GM12878 (cell line): ENCODE measurements around the gene PTBP3. TPM values are rescaled to one million over a fixed set of nuclear protein-coding genes. Genes with fewer than 3 reads are reported as not detected.

Source experiments
- ATAC-seq: fragments of 200-7000 bp; cut with Tn5 transposase; 3 replicates; pipeline ENCODE4 v1.9.1; 2020; ENCODE audit warnings: mild to moderate bottlenecking, moderate library complexity
- BruUV-seq: library from RNA; stranded (reverse); fragments of 400-500 nt; replicated peaks from 2 replicates; lab custom pipeline; 2021; lab: Mats Ljungman, UMichigan
- CTCF ChIA-PET: fragments of 300-600 bp; sonication (Branson Sonifier 250); formaldehyde crosslinking; extraction: SDS; loops from one replicate; lab custom pipeline; 2021; ENCODE audit warnings: inconsistent platforms; lab: Yijun Ruan, JAX
- POLR2A ChIA-PET: fragments of 350-600 bp; formaldehyde crosslinking; extraction: SDS; loops from one replicate; lab custom pipeline; 2021; ENCODE audit warnings: inconsistent platforms; lab: Charles Lee
- RAD21 ChIA-PET: fragments of 300-600 bp; sonication (Branson Sonifier 250); formaldehyde crosslinking; loops from one replicate; lab custom pipeline; 2023; ENCODE audit warnings: antibody characterized with exemption; ENCODE audit not compliant: unreplicated experiment; lab: Charles Lee
- SMC1A ChIA-PET: fragments of 300-600 bp; sonication (Branson Sonifier 250); formaldehyde crosslinking; loops from one replicate; lab custom pipeline; 2023; ENCODE audit not compliant: unreplicated experiment, uncharacterized antibody; lab: Charles Lee
- DNase-seq: peaks from one replicate; pipeline ENCODE4 v3.0.0-alpha.2; 2011; ENCODE audit warnings: low read depth, low spot score
- FAIRE-seq: peaks from 3 replicates; lab custom pipeline; 2011; peaks lifted over from hg19 to GRCh38; lab: Jason Lieb, UNC
- H2AFZ ChIP-seq: 2 replicates; pipeline ENCODE4 v1.6.0; 2011; ENCODE audit warnings: low read depth, low read length, control low read depth; ENCODE audit not compliant: control insufficient read depth
- H3K27ac ChIP-seq: 2 replicates; pipeline ENCODE4 v1.5.1; 2011; ENCODE audit warnings: control low read depth; ENCODE audit not compliant: control insufficient read depth, insufficient read depth
- H3K27me3 ChIP-seq, 2 experiments: replicated peaks in 1 of 2; 2 replicates each; pipeline versions ENCODE4 v1.6.0 to v1.6.1; 2011; ENCODE audit warnings: low read length in 1 of 2; ENCODE audit not compliant: control insufficient read depth in 2 of 2, insufficient read depth in 2 of 2
- H3K36me3 ChIP-seq, 2 experiments: 2 replicates each; pipeline ENCODE4 v1.5.1; 2011; ENCODE audit warnings: low read length in 1 of 2; ENCODE audit not compliant: control insufficient read depth in 2 of 2, insufficient read depth in 2 of 2
- H3K4me1 ChIP-seq: 2 replicates; pipeline ENCODE4 v1.6.1; 2011; ENCODE audit warnings: mild to moderate bottlenecking, low read length, moderate library complexity, mixed read lengths; ENCODE audit not compliant: control insufficient read depth, insufficient read depth
- H3K4me2 ChIP-seq: 2 replicates; pipeline ENCODE4 v1.6.0; 2011; ENCODE audit warnings: control low read depth; ENCODE audit not compliant: control insufficient read depth, insufficient read depth
- H3K4me3 ChIP-seq: fragments of 200-600 bp; sonication (generic); 2 replicates; pipeline ENCODE4 v1.5.1; 2016
- H3K79me2 ChIP-seq: 2 replicates; pipeline ENCODE4 v1.6.0; 2011; ENCODE audit warnings: low read length; ENCODE audit not compliant: control insufficient read depth, insufficient read depth
- H3K9ac ChIP-seq: 2 replicates; pipeline ENCODE4 v1.8.0; 2011; ENCODE audit warnings: low read length, control low read depth, mixed read lengths; ENCODE audit not compliant: control insufficient read depth, insufficient read depth
- H3K9me3 ChIP-seq: replicated peaks from 3 replicates; pipeline ENCODE4 v1.5.1; 2011; ENCODE audit warnings: mild to moderate bottlenecking, low read length; ENCODE audit not compliant: control insufficient read depth, insufficient read depth
- H4K20me1 ChIP-seq: 2 replicates; pipeline ENCODE4 v1.6.0; 2011; ENCODE audit not compliant: control insufficient read depth, insufficient read depth
- BRCA1 ChIP-seq: IDR thresholded peaks from 2 replicates; pipeline ENCODE4 v1.6.1; 2011; ENCODE audit warnings: low read depth, low read length, improper control_type of control experiment
- CBX3 ChIP-seq: fragments of 200-600 bp; sonication (generic); IDR thresholded peaks from 2 replicates; pipeline ENCODE4 v1.6.1; 2016; ENCODE audit warnings: low read depth, borderline replicate concordance
- IKZF2 ChIP-seq, 2 experiments: fragments of 450-650 bp; IDR thresholded peaks; 2 replicates each; pipeline ENCODE4 v1.6.1; 2017; ENCODE audit warnings: mild to moderate bottlenecking in 2 of 2, moderate library complexity in 2 of 2
- NFYB ChIP-seq: IDR thresholded peaks from 2 replicates; pipeline ENCODE4 v1.6.1; 2011; ENCODE audit warnings: low read depth, mild to moderate bottlenecking, low read length, improper control_type of control experiment, moderate library complexity; ENCODE audit not compliant: insufficient read depth
- NR2C1 ChIP-seq: fragments of 450-650 bp; IDR thresholded peaks from 2 replicates; pipeline ENCODE4 v1.6.1; 2017; ENCODE audit warnings: antibody characterized with exemption, mild to moderate bottlenecking, moderate library complexity
- NR2F1 ChIP-seq: fragments of 450-650 bp; conservative IDR thresholded peaks from 2 replicates; pipeline ENCODE4 v1.6.1; 2017; ENCODE audit warnings: mild to moderate bottlenecking
- RB1 ChIP-seq: fragments of 450-650 bp; formaldehyde crosslinking; IDR thresholded peaks from 2 replicates; pipeline ENCODE4 v1.6.1; 2017; ENCODE audit warnings: mild to moderate bottlenecking, borderline replicate concordance
- SMAD5 ChIP-seq: IDR thresholded peaks from 2 replicates; pipeline ENCODE4 v1.6.1; 2016; ENCODE audit warnings: antibody characterized with exemption, low read depth
- SMARCA5 ChIP-seq: fragments of 450-650 bp; IDR thresholded peaks from 2 replicates; pipeline ENCODE4 v1.6.1; 2017; ENCODE audit warnings: mild to moderate bottlenecking
- STAT1 ChIP-seq: fragments of 450-650 bp; conservative IDR thresholded peaks from 2 replicates; pipeline ENCODE4 v1.6.1; 2014; ENCODE audit warnings: antibody characterized with exemption, mild to moderate bottlenecking
- SUZ12 ChIP-seq: fragments of 200-600 bp; sonication (generic); IDR thresholded peaks from one replicate; pipeline ENCODE4 v1.6.1; 2018; ENCODE audit warnings: antibody characterized with exemption, mild to moderate bottlenecking; ENCODE audit not compliant: unreplicated experiment
- YY1 ChIP-seq: IDR thresholded peaks from 2 replicates; pipeline ENCODE4 v1.6.1; 2011; ENCODE audit warnings: low read depth, mild to moderate bottlenecking, low read length
- WGBS: methylation state at CpG from one replicate; pipeline ENCODE4 v1.1.6; 2016; ENCODE audit warnings: low lambda C conversion rate; ENCODE audit not compliant: insufficient replicate concordance, insufficient coverage; ENCODE audit errors: missing lambda C conversion rate; 5-methylcytosine and 5-hydroxymethylcytosine counted together
- in situ Hi-C: fragments of 300-500 bp; cut with MboI; formaldehyde crosslinking; loops from 9 replicates; pipeline ENCODE4 v1.14.3; 2018; ENCODE audit warnings: mixed read lengths
- intact Hi-C: fragments of 100-400 bp; cut with micrococcal nuclease; formaldehyde crosslinking; loops from one replicate; pipeline ENCODE4 v1.14.2; 2022; ENCODE audit not compliant: unreplicated experiment
- polyA plus RNA-seq, 11 experiments: library from polyadenylated mRNA; depleted of rRNA in 4 of 11; unstranded in 6 of 11; stranded (reverse) in 5 of 11; fragments of >200 nt; fragmentation: Nextera tagmentation in 4 of 11; fragmentation: Illumina TruSeq in 1 of 11; extraction: Ambion mirVana in 4 of 11; extraction: Trizol in 1 of 11; gene quantifications; 1 replicate in 1 of 11; 2 replicates in 10 of 11; pipeline versions ENCODE4 v1.2.1 to v1.2.3, GENCODE V29; 2011 to 2016; ENCODE audit warnings: inconsistent platforms in 2 of 11, missing spikeins in 2 of 11, low read depth in 1 of 11
- total RNA-seq, 4 experiments: library from RNA; depleted of rRNA in 3 of 4; stranded (reverse); fragments of >200 nt in 3 of 4; fragmentation: Illumina TruSeq in 1 of 4; extraction: Trizol in 1 of 4; gene quantifications; 2 replicates each; pipeline versions ENCODE4 v1.2.1 to v1.2.3, GENCODE V29; 2013 to 2021
- TF ChIP-seq, protein P1 (sequence below): fragments of 450-650 bp; IDR thresholded peaks from 2 replicates; pipeline ENCODE4 v1.6.1; 2017; ENCODE audit warnings: borderline replicate concordance
- TF ChIP-seq, protein P2 (sequence below): fragments of 450-650 bp; IDR thresholded peaks from 2 replicates; pipeline ENCODE4 v1.6.1; 2017; ENCODE audit warnings: mild to moderate bottlenecking, moderate library complexity

The PTBP3 gene
- total and polyA plus RNA-seq, 10 of the 15 experiments (the other 5 are each of a cell fraction or from before 2014, with no cell fraction given) = 12.5 to 104 (median 52.7) TPM

DNA sequence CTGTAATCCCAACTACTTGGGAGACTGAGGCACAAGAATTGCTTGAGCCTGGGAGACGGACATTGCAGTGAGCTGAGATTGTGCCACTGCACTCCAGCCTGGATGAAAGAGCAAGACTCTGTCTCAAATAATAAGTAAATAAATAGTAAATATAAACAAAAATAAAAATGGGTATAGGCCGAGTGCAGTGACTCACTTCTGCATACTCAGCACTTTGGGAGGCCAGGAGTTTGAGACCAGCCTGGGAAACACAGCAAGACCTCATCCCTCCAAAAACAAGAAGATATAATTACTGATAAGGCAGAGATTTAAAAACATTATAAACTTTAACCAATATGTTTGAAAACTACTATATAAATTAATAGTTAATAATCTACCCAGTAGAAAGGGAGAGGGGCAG lies 120.5 kb downstream of the PTBP3 start (continued):
- TF ChIP-seq RB1 (no peak), SUZ12 (no peak), BRCA1 (no peak)

DNA sequence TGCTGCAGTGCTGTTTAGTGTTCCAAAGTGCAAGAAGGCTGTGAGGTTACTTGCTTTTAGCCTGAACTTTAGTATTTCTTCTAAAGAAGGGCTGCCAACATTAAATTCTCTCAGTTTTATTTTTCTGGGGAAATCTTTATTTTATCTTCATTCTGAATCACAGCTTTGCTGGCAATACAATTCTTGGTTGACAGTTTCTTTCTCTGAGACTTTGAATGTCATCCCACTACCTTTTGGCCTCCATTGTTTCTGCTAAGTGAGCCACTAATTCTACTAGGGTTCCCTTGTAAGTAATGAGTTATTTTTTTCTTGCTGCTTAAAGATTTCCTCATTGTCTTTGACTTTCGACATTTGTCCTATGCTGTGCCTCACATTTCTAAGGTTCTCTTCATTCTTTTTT lies 126.0 kb downstream of the PTBP3 start:
- WGBS = 94% methylated on average over 1 of the region's 1 CpG
- Histone ChIP-seq H4K20me1 (no peaks in the 10 kb centered on the region), H3K9ac (no peak overlapping the region), H3K4me3 (no peak overlapping the region), H3K27ac (no peak overlapping the region), H3K27me3 (no peaks in the 10 kb centered on the region), H2AFZ (no peak overlapping the region), H3K79me2 (no peaks in the 10 kb centered on the region), H3K4me1 (no peaks in the 10 kb centered on the region), H3K36me3 (peaks cover 0 to 17% of the 10 kb centered on the region in 2 experiments; a peak in 3 of 4 replicates), H3K4me2 (no peak overlapping the region), H3K9me3 (peaks cover 3% of the 10 kb centered on the region; the same call in 2 of the 3 replicates)
- intact Hi-C loops (no loop called here), in situ Hi-C loops (no loop called here)
- BruUV-seq = TSS peak; percentile 11
- CTCF ChIA-PET = interaction anchor here (1.2 kb wide), 1 partner anchor 159 kb away, joined by 3 read pairs; no protein-coding TSS in a partner anchor
- SMC1A ChIA-PET = interaction anchor here (0.9 to 1.6 kb wide), 2 partner anchors 19 to 28 kb away, joined by 3 to 4 read pairs; no protein-coding TSS in a partner anchor
- ATAC-seq (no peak), FAIRE-seq (no peak), DNase-seq (no peak)
- RAD21 ChIA-PET = no interaction called here
- TF ChIP-seq STAT1 (no peak), NR2C1 (no peak), NR2F1 (no peak), SUZ12 (no peak), YY1 (no peak), CBX3 (no peak), NFYB (no peak), SMAD5 (no peak), IKZF2 (IDR thresholded peaks at IDR 0.05) (no peak), SMARCA5 (no peak)
- TF ChIP-seq, protein P1, sequence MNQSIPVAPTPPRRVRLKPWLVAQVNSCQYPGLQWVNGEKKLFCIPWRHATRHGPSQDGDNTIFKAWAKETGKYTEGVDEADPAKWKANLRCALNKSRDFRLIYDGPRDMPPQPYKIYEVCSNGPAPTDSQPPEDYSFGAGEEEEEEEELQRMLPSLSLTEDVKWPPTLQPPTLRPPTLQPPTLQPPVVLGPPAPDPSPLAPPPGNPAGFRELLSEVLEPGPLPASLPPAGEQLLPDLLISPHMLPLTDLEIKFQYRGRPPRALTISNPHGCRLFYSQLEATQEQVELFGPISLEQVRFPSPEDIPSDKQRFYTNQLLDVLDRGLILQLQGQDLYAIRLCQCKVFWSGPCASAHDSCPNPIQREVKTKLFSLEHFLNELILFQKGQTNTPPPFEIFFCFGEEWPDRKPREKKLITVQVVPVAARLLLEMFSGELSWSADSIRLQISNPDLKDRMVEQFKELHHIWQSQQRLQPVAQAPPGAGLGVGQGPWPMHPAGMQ = no peak
- TF ChIP-seq, protein P2, sequence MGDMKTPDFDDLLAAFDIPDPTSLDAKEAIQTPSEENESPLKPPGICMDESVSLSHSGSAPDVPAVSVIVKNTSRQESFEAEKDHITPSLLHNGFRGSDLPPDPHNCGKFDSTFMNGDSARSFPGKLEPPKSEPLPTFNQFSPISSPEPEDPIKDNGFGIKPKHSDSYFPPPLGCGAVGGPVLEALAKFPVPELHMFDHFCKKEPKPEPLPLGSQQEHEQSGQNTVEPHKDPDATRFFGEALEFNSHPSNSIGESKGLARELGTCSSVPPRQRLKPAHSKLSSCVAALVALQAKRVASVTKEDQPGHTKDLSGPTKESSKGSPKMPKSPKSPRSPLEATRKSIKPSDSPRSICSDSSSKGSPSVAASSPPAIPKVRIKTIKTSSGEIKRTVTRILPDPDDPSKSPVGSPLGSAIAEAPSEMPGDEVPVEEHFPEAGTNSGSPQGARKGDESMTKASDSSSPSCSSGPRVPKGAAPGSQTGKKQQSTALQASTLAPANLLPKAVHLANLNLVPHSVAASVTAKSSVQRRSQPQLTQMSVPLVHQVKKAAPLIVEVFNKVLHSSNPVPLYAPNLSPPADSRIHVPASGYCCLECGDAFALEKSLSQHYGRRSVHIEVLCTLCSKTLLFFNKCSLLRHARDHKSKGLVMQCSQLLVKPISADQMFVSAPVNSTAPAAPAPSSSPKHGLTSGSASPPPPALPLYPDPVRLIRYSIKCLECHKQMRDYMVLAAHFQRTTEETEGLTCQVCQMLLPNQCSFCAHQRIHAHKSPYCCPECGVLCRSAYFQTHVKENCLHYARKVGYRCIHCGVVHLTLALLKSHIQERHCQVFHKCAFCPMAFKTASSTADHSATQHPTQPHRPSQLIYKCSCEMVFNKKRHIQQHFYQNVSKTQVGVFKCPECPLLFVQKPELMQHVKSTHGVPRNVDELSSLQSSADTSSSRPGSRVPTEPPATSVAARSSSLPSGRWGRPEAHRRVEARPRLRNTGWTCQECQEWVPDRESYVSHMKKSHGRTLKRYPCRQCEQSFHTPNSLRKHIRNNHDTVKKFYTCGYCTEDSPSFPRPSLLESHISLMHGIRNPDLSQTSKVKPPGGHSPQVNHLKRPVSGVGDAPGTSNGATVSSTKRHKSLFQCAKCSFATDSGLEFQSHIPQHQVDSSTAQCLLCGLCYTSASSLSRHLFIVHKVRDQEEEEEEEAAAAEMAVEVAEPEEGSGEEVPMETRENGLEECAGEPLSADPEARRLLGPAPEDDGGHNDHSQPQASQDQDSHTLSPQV = no peak
- POLR2A ChIA-PET = no interaction called here
